ENCODE measurements around the gene OPCML. TPM values are rescaled to one million over a fixed set of nuclear protein-coding genes. Genes with fewer than 3 reads are reported as not detected.

OPCML gene
- total RNA-seq, 1 experiment from 2014 or later, result 0.94 TPM

GRCh38 chr11:132921597-132921996 is 610.7 kb downstream of the OPCML start:
- peaks cover 4% of the 10 kb centered on the region for H3K27me3 Mint-ChIP-seq (ENCODE audit: low read depth)
- H3K9ac ChIP-seq (ENCODE audit: extremely low read depth, insufficient read length, low read length), result no peak overlapping the region
- H2BK12ac ChIP-seq (ENCODE audit: insufficient read length, low read depth, low read length), result no peak overlapping the region
- no peak overlapping the region for H2BK5ac ChIP-seq (ENCODE audit: insufficient read length, low read length)
- no peak overlapping the region for H2BK15ac ChIP-seq (ENCODE audit: low read depth, low read length)
- no peak overlapping the region for H3K14ac ChIP-seq (ENCODE audit: insufficient read depth, low read length)
- H3K79me2 ChIP-seq (ENCODE audit: insufficient read depth, low read length), result no peaks in the 10 kb centered on the region
- no peak overlapping the region; a peak in 1 of 7 replicates for H3K27ac Mint-ChIP-seq
- H4K91ac ChIP-seq (ENCODE audit: insufficient read length, low read depth, low read length), result no peak overlapping the region
- H3K4ac ChIP-seq (ENCODE audit: low read depth, low read length), result no peak overlapping the region
- H4K8ac ChIP-seq (replicated peaks; ENCODE audit: insufficient read length, low read depth, low read length), result no peak overlapping the region
- no peaks in the 10 kb centered on the region; a peak in 1 of 7 replicates for H3K36me3 Mint-ChIP-seq (ENCODE audit: insufficient read depth in 1 of 3, low read depth in 3 of 3)
- H3K27me3 ChIP-seq (ENCODE audit: insufficient read depth, low read length), result no peaks in the 10 kb centered on the region
- H3K79me1 ChIP-seq (ENCODE audit: insufficient read depth, low read depth, low read length, poor library complexity, severe bottlenecking), result no peaks in the 10 kb centered on the region
- H3K56ac ChIP-seq (ENCODE audit: insufficient read length, low read depth, low read length), result no peak overlapping the region
- H4K5ac ChIP-seq (ENCODE audit: insufficient read length, low read depth, low read length), result no peak overlapping the region
- no peak overlapping the region for H3K23ac ChIP-seq (ENCODE audit: insufficient read length, low read depth, low read length)
- H3K4me3 Mint-ChIP-seq, result no peak overlapping the region
- H3K4me1 ChIP-seq (ENCODE audit: insufficient read depth, low read length), result no peaks in the 10 kb centered on the region
- H3K9me3 Mint-ChIP-seq, result no peaks in the 10 kb centered on the region; a peak in 1 of 5 replicates
- no peak overlapping the region for H2AK5ac ChIP-seq (ENCODE audit: insufficient read length, low read length)
- H3K27ac ChIP-seq (ENCODE audit: insufficient read length, low read depth, low read length), result no peak overlapping the region
- H3K9me3 ChIP-seq (ENCODE audit: control insufficient read depth, low read depth, low read length), result no peaks in the 10 kb centered on the region
- no peak overlapping the region for H3K4me2 ChIP-seq (ENCODE audit: insufficient read depth, insufficient read length, low read length)
- H3K18ac ChIP-seq (ENCODE audit: insufficient read length, low read depth, low read length), result no peak overlapping the region
- H2AFZ ChIP-seq (ENCODE audit: low read length), result no peak overlapping the region
- H3T11ph ChIP-seq (ENCODE audit: low read length), result no peak overlapping the region
- H3K4me1 Mint-ChIP-seq, result peaks cover 4 to 7% of the 10 kb centered on the region in 2 experiments; a peak in 2 of 4 replicates
- DNase-seq, result no peak
- no CpG with 5 or more reads among the region's 6 CpGs for WGBS (ENCODE audit: extremely low coverage, insufficient read length, low lambda C conversion rate)
- no peak overlapping the region for H2BK20ac ChIP-seq (ENCODE audit: low read depth, low read length, poor library complexity, severe bottlenecking)
- TF ChIP-seq CTCF (conservative IDR thresholded peaks at IDR 0.05), result no peak
- no peak overlapping the region for H2BK120ac ChIP-seq (ENCODE audit: low read depth, low read length, poor library complexity, severe bottlenecking)
- H3K23me2 ChIP-seq (ENCODE audit: insufficient read length, low read depth, low read length, poor library complexity, severe bottlenecking), result no peaks in the 10 kb centered on the region
- no peaks in the 10 kb centered on the region for H4K20me1 ChIP-seq (ENCODE audit: control insufficient read depth, insufficient read depth, insufficient read length)

Data from H9 (cell line).